Panc1 (cell line): ENCODE results near the gene RALGAPA1.

Experiments used
- SIN3A ChIP-seq: IDR thresholded peaks from 2 replicates; pipeline ENCODE4 v1.6.1; 2012; ENCODE audit warnings: low read depth, mild to moderate bottlenecking, low read length, moderate library complexity, borderline replicate concordance; ENCODE audit not compliant: insufficient read depth
- TF ChIP-seq, protein P1 (sequence below): fragments of 450-650 bp; IDR thresholded peaks from 2 replicates; pipeline ENCODE4 v1.5.1; 2017; ENCODE audit warnings: mild to moderate bottlenecking

- no peak for TF ChIP-seq SIN3A
- TF ChIP-seq, protein P1, sequence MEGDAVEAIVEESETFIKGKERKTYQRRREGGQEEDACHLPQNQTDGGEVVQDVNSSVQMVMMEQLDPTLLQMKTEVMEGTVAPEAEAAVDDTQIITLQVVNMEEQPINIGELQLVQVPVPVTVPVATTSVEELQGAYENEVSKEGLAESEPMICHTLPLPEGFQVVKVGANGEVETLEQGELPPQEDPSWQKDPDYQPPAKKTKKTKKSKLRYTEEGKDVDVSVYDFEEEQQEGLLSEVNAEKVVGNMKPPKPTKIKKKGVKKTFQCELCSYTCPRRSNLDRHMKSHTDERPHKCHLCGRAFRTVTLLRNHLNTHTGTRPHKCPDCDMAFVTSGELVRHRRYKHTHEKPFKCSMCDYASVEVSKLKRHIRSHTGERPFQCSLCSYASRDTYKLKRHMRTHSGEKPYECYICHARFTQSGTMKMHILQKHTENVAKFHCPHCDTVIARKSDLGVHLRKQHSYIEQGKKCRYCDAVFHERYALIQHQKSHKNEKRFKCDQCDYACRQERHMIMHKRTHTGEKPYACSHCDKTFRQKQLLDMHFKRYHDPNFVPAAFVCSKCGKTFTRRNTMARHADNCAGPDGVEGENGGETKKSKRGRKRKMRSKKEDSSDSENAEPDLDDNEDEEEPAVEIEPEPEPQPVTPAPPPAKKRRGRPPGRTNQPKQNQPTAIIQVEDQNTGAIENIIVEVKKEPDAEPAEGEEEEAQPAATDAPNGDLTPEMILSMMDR: no peak
Measured at GRCh38 chr14:35740215-35740614, 68.9 kb downstream of the RALGAPA1 start.
